Measurements from ENCODE around the gene ATP5PD.

ATP5PD gene

DNA sequence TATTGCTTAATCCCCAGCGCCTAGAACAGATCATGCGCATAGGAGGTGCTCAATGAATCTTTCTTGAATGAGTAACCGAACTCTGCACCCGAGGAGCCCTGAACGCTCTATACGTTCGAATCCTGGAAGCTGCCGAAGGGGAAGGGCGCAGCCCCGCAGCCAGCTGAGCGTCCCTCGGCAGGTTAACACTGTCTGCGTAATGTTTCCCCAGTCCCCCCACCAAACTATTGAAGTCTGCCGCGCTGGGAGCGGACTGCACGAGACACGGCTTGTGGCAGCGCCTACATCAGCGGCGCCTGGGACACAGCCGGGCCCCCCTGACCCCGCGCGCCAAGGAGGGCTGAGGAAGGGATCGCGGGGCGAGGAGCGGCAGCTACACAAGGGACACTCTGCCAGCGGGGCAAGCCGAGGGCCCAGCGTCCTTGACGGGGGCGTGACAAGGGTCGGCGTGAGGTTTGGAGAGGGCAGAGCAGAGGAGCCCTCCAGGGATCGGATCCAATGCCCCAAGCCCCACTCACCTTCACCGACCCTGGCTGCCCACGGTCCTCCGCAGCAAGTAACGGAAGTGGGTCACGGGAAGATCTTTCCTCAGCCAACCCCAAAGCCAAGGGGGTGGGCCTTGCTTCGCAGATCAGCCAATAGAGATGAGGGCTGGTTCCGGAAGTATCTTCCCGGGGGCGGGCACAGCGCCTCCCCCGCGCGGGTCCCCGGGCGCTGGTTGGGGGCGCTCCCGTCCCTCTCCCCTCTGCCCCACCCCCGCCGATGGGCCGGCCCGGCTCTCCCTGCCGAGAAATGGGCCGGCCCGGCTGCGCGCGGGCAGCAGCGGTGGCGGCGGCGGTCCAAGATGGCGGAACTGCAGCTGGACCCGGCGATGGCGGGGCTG, at the start of gene ATP5PD, which contains the start of gene KCTD2:
Gene ATP5PD, minus strand, starts transcription at position 563 of the 883 bp plus-strand sequence. CDS start 4,319 bp downstream, outside the sequence.
Gene KCTD2, plus strand, starts transcription at position 819 of the 883 bp plus-strand sequence. Its CDS starts 26 bp downstream, at position 845.
- no peak for FAIRE-seq

- FAIRE-seq = no peak
Observed at GRCh38 chr17:75096082-75096625, 49.4 kb upstream of the ATP5PD start.

- FAIRE-seq = no peak
Observed at GRCh38 chr17:75094871-75095399, 48.2 kb upstream of the ATP5PD start.

DNA sequence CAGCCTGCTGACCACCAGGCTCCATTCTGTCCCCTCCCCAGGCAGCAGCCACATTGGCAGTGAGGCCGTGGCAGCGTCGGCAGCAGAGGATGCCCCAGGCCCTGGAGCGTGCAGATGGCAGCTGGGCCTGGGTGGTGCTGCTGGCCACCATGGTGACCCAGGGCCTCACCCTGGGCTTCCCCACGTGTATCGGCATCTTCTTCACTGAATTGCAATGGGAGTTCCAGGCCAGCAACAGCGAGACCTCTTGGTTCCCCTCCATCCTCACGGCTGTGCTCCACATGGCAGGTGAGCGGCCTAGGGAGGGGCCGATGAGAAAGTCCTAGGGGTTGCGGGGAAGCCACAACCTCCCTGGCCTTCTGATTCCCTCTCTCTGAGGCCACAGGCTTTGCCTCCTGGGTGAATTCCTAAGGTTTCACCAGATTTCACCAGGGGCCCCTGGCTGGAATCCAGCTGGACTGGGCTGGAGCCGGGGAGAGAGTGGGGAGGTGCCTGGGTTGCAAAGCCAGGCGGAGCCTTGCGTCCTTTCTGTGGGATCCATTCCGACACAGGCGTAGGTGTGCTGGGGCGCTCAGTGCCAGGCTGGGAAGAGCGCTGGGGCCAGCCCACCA, 46.9 kb upstream of the ATP5PD start:
- no peak for FAIRE-seq

- no peak for FAIRE-seq
Observed at GRCh38 chr17:75091855-75092327, 45.1 kb upstream of the ATP5PD start.

GRCh38 chr17:75090871-75091854, 44.4 kb upstream of the ATP5PD start:
- FAIRE-seq = no peak

DNA sequence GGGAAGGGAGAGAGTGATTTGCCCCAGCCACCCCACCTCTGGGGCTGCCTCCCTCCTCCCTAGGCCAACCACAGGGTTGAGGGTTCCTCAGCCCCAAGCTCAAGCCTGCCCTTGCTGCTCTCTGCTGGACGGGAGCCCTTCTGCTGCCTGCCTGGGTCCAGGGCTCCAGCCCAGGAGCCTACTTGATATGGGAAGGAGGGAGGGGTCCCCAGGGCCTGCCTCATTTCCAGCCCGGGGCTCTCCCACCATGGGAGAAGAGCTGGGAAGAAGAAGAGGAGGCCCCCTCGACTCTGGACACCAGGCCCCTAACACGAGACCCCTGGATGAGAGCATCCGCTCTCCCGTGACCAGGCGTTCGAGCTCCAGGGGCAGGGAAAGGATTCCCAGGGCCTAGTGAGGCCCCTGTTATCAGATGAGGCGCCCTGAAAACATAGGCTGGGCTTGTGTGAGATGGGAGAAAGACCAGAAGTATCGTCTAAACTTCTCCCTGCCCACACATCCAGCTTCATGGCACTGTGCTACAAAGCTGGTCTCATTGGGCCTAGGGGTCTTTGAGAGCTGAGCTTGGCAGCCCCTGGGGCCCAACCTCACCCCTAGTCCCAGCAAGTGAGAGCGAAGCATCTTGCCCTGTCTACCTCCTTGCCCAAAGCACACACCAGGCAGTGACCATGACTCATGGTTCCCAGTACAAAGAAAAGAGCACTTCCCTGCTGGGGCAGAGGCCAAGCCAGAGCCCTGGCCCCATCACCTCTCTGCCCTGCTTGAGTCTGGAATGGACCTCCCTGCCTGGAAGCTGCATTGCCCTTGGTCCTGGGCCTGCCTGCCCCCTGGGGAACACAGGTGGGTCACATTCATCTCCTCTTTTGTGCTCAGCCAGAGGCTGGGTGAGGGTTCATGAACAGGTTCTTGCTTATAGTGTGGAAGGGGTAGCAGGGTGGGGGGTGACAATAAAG, 42.0 kb upstream of the ATP5PD start:
- no peak for FAIRE-seq

GRCh38 chr17:75087558-75088453, 41.0 kb upstream of the ATP5PD start, which contains the start of gene SLC16A5:
TSS of gene SLC16A5 (plus strand) at chr17:75087954. CDS start at chr17:75093637, 5,683 bp downstream.
- no peak for FAIRE-seq

DNA sequence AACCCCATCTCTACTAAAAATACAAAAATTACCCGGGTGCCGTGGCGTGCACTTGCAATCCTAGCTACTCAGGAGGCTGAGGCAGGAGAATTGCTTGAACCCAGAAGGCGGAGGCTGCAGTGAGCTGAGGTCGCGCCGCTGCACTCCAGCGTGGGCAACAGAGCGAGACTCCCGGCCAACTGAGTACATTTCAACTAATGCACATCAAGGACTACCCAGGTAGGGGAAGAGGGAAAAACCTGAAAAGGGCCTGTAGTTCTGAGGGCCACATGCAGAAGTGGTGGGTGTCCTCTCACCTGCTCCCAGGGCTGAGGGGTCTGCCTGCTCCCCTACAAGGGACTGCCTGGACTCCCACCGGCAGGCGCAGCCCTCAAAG, 40.4 kb upstream of the ATP5PD start:
- no peak for FAIRE-seq

DNA sequence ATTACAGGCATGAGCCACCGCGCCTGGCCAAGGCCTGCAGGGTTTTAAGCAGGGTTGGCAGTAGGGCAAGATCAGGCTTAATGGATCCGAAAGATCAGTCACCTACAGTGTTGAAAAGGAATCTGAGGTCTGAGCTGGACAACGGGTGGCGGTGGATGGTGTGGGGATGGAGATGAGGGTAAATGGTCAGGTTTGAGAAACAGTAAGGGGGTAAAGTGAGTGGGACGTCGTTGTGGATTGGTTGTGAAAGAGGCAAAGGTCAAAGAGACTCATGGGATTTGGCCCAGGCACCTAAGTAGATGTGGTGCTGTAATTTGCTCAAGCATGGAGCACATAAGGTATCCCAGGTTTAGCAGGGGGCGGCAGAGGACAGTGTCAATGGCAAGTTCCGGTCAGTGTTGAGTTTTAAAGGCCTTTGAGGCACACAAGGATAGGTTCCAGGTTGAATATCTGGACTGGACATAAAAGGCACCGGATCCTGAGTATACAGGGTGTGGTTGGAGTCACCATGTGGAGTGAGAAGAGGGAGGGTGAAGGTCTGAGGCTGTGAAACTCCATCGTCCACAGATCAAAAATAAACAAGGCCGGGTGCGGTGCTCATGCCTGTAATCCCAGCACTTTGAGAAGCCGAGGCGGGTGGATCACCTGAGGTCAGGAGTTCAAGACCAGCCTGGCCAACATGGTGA, 39.9 kb upstream of the ATP5PD start:
- FAIRE-seq = no peak

DNA sequence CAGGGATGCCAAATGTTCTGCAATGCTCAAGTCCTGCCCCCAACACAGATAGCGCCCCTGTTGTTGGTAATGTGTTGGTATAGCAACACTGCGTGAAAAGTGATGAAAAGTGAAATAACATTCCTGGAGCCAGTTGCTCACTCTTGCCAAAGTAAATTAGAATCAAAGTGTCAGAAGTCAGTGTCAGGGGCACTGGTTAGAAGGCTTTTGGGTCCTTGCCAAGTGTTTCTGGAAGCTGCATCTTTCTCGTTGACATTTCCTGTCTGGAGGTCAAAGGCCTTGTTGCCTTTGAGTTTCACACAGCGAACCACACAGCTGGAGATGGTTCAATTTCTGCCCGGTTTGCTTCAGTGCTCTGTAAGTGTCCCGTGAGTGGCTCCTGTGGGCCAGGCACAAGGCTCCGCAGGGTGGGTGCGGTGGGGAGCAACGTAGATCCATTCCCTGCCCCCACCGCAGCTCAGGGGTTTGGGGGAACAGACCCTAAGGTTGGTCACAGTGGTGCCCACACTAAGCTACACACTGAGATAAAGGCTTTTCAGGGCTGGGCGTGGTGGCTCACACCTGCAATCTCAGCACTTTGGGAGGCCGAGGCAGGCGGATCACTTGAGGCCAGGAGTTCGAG, 37.4 kb upstream of the ATP5PD start:
- FAIRE-seq = no peak

DNA sequence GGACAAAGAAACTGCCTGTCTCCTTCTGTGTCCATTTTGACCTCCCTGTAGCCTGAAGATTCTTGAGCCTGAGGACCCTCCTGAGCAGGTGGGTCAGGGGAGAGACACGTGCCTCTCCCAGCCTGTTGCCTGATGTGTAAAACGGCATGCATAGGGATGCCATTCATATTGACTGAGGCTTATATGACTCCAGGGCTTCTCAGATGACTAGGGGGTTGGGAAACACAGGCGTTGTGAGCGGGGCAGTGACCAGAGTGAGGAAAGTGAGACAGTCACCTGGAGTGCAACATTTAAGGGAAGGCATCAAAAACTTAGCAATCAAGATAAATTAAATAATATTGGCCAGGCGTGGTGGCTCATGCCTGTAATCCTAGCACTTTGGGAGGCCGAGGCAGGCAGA, 35.9 kb upstream of the ATP5PD start:
- no peak for FAIRE-seq

- FAIRE-seq = no peak
Observed at GRCh38 chr17:75081611-75082540, 35.1 kb upstream of the ATP5PD start.

- no peak for FAIRE-seq
Observed at GRCh38 chr17:75079023-75079373, 32.2 kb upstream of the ATP5PD start.

DNA sequence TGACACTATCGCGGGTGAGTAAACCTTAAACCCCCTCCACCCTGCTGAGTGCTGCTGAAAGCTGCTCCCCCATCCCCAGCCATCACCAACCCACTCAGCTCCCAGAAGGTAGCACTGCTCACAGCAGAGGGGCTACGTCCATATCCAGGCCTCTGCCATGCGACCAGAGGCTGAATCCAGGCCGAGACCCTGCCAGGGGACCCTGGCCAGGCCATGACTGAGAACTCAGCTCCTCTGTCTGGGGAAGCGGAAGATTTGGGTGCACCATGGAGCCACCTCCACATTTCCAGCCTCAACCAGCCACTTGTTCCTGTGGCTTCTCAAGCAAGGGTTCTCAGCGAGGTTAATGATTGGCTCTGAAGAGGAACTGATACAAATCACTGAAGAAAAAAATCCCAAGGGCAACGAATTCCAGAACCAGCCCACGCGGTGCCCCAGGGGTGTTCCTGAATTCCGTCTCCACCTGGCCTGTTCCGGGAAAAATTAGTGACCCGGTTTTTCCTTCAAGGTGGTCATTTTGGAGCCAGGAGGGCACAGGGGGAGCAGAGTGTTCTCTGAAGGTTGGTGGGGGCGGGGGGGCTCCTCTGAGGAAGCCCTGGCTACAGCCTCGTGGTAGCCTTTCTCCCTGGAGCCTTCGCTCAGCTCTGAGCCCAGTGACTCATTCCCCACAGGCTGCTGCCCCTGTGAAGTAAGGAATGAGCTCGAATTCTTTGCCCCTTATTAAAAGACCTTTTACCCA, 31.7 kb upstream of the ATP5PD start:
- no peak for FAIRE-seq

DNA sequence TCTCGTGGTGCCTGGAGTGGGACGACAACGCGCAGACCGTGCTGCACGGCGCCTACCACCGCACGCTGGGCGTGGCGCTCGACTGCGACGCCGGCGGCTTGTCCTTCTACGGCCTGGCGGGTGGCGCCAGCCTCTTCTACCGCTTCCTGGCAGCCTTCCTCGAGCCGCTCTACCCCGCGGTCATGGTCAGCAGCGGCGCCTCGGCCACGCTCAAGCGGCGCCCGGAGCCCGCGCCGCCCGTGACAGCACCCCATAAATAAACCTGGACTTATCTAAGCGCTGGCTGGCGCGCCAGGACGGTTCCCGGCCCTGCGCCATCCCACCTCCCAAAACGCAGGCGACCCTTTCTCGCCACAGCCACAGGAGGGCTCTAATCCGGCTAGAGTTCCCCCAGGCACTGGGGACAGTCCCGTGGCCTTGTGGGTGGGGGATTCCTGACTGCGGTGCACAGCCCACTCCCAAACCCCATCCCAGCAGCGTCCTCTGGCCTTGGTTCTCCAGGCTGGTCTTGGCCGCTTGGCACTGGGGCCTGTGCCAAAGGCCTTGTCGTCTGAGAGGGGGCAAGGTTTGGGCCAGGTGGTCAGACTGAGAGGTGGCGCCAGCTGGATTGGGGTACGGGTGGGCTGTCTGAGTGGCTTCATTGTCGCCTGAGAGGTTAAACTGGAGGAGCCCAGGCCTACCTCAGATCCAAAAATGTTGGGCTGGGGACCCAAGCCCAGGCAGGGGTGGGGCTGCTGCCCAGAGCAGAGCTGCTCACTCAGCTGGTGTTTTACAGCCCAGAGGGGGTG, 30.9 kb upstream of the ATP5PD start:
- FAIRE-seq = no peak

Measured in TTC549 (cell line).